Measurements from ENCODE around the gene ZNF407.

Gene ZNF407

DNA sequence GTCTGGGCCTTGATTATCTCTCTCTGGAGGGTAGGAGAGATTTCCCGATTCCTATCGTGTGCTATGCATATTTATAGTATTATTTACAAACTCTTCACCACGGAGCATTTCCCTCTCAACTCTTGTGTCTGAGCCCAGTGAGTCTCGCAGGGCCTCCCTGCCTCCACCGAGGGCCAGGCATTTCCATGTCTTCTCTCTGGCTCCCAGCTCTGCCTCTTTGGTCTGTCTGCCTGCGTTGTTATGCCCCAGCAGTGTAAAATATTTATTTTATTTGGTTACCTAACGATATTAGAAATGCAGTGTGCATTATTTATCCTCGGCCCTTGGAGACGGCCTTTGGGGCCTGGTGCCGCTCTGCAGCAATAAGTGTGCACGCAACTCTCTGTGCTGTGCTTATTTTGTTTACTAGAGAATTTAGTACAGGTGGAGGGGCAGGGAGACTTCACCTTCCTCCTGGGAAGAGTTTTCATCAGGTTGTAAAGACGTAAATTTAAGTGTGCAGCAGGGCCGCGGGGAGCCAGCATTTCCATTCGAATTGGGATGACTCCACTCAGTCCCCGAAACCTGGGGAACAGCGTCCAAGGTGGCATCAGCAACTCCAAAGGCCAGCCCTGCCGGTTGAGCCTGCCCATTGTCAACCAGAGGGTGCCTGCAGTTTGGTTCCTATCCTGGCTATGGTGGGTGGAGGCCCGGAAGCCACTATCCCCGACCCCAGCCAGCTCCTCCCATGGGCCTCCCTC is 511.1 kb downstream of the ZNF407 start:
- ChIA-PET POLR2A (no interaction called here), CTCF (no interaction called here)
- no peak for DNase-seq (ENCODE audit: extremely low spot score)
- TF ChIP-seq, protein P1, sequence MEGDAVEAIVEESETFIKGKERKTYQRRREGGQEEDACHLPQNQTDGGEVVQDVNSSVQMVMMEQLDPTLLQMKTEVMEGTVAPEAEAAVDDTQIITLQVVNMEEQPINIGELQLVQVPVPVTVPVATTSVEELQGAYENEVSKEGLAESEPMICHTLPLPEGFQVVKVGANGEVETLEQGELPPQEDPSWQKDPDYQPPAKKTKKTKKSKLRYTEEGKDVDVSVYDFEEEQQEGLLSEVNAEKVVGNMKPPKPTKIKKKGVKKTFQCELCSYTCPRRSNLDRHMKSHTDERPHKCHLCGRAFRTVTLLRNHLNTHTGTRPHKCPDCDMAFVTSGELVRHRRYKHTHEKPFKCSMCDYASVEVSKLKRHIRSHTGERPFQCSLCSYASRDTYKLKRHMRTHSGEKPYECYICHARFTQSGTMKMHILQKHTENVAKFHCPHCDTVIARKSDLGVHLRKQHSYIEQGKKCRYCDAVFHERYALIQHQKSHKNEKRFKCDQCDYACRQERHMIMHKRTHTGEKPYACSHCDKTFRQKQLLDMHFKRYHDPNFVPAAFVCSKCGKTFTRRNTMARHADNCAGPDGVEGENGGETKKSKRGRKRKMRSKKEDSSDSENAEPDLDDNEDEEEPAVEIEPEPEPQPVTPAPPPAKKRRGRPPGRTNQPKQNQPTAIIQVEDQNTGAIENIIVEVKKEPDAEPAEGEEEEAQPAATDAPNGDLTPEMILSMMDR (IDR thresholded peaks at IDR 0.05; ENCODE audit: control extremely low read depth, extremely low read depth, low read depth, missing control alignments) = no peak

DNA sequence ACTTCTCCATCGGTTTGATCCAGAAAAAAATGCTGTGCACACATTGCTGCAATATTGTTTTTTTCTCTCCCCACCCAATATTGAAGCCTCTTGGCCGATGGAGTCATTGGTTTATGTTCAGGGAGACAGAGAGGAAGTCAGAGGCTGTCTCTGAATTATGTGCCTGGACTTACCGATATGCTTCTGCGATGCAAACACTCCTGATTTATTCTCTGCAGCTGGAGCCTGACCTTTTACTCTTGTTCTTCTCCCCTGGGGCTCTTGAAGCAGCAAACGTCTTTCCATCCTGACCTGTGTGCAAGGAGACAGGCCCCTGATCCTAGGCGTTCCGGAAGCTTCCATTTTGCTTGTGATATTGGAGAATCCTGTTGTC is 511.6 kb downstream of the ZNF407 start:
- POLR2A ChIA-PET = no interaction called here
- CTCF ChIA-PET = no interaction called here
- TF ChIP-seq, protein P1 (IDR thresholded peaks at IDR 0.05; ENCODE audit: control extremely low read depth, extremely low read depth, low read depth, missing control alignments) = no peak

DNA sequence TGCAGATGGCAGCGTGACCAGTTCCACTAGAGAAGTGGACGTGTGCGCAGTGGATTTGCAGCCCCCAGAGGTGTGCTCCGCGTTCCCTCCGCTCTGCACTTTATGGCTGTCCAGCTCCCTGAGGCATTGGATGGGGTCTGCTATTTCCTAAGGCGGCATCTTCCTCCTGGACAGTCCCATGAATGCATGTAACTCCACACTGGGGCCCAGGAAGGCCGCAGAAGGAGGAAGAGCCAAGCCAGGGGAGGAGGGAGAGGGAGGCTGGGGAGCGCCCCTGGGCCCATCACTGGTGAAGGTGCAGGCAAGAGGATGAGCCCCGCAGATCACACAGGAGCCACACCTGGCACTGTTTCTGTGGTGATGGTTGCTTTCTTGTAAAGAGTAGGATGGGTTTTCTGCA is 512.1 kb downstream of the ZNF407 start:
- CTCF ChIA-PET = no interaction called here
- TF ChIP-seq, protein P1 (IDR thresholded peaks at IDR 0.05; ENCODE audit: control extremely low read depth, extremely low read depth, low read depth, missing control alignments) = no peak
- POLR2A ChIA-PET = no interaction called here
- DNase-seq (ENCODE audit: extremely low spot score) = no peak

More for the DNA sequence above, 511.6 kb downstream of the ZNF407 start:
- DNase-seq (ENCODE audit: extremely low spot score) = no peak

DNA sequence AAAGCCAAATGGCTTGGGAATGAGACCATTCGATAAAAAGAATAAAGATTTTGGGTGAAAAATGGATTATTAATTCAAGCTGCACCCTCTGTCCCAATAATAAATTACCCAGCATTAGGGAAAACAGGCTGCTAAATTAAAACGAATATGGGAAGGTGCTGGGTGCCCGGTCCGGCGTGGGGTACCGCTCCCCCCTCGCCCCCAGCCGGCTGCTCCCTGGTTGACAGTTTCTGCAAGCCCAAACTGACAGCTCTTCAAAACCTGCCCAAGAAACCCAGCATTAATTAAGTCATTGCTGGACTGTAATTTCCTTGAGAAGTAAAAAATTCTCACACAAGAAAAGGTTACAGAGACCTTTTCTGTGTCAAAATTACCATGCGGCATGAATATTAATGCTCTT is 512.6 kb downstream of the ZNF407 start:
- ChIA-PET CTCF (no interaction called here), POLR2A (no interaction called here)
- TF ChIP-seq, protein P1 (IDR thresholded peaks at IDR 0.05; ENCODE audit: control extremely low read depth, extremely low read depth, low read depth, missing control alignments) = no peak
- DNase-seq (ENCODE audit: extremely low spot score) = no peak

DNA sequence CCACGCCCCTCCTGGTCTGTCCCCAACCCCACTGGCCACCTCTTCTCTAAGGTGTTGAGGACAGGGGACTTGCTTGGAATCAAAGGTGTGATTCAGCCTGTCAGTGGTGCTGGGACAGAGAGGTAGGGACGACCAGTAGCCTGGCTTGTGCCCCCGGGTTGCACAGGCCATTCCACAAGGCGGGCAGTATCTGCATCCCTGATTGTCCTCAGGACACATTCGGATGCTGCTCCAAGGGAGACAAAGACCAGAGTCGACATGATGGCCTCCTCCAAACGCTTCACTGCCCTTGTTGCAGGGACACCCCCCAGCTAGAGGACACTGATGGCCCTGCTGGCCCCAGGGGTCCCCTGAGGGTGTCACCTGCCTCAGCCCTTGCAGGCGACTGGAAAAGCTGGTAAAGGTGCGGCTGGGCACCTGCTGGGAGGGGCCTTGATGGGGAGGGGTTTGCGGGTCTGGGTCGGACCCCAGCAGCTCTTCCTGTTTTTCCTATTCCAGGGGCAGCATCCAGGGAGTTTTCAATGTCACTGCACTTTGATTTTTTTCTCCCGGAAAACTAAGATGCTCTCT is 513.3 kb downstream of the ZNF407 start:
- DNase-seq (ENCODE audit: extremely low spot score) = no peak
- TF ChIP-seq, protein P1 (IDR thresholded peaks at IDR 0.05; ENCODE audit: control extremely low read depth, extremely low read depth, low read depth, missing control alignments) = no peak
- ChIA-PET POLR2A (no interaction called here), CTCF (no interaction called here)

DNA sequence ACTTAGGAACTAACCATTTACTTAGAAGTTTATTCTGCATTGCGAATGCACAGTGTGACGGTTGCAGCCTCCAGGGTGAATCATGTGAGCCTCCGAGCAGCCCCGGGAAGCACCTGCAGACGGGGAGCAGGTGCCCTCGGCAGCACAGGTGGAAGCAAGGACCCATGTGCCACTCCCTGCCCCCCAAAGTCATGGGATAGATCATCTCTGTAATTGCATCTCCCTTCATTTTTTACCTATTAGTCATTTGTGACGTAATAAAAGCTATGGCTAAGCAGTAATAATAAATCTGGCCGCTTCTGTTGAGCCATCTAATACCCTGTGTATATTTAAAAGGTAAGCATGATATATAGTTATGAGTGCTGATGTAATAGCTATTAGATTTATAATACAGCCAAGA is 514.1 kb downstream of the ZNF407 start:
- TF ChIP-seq, protein P1 (IDR thresholded peaks at IDR 0.05; ENCODE audit: control extremely low read depth, extremely low read depth, low read depth, missing control alignments) = no peak
- no peak for DNase-seq (ENCODE audit: extremely low spot score)
- CTCF ChIA-PET = interaction anchor here (1.7 kb wide), 1 partner anchor 11 kb away, joined by 3 read pairs; no protein-coding TSS in a partner anchor
- POLR2A ChIA-PET = no interaction called here

Data from GM10248 (cell line).